Fibroblast of villous mesenchyme (primary cell): Measurements from ENCODE around the gene APBB2. TPM values are rescaled to one million over a fixed set of nuclear protein-coding genes. Genes with fewer than 3 reads are reported as not detected.
A peak's percentile ranks its signal among the peaks of the same experiment; 100 is the strongest.

Experiments used
- DNase-seq: peaks from one replicate; pipeline ENCODE4 v3.0.0-alpha.2; 2010; ENCODE audit warnings: low read depth
- H3K4me3 ChIP-seq: 2 replicates; pipeline ENCODE4 v1.5.1; 2011; ENCODE audit warnings: low read depth, mild to moderate bottlenecking, low read length
- CTCF ChIP-seq: IDR thresholded peaks from 2 replicates; pipeline ENCODE4 v1.5.1; 2012; ENCODE audit warnings: low read depth, mild to moderate bottlenecking, low read length; ENCODE audit not compliant: insufficient read depth
- total RNA-seq: library from RNA; depleted of rRNA; stranded (reverse); fragments of >200 nt; gene quantifications from 2 replicates; pipeline ENCODE4 v1.2.3, GENCODE V29; 2012

Gene APBB2
- total RNA-seq, 1 donor: 133 TPM

- DNase-seq: no peak
- TF ChIP-seq CTCF: no peak
- H3K4me3 ChIP-seq: no peak overlapping the region
Observed at GRCh38 chr4:41135801-41136200, 78.5 kb downstream of the APBB2 start.

DNA sequence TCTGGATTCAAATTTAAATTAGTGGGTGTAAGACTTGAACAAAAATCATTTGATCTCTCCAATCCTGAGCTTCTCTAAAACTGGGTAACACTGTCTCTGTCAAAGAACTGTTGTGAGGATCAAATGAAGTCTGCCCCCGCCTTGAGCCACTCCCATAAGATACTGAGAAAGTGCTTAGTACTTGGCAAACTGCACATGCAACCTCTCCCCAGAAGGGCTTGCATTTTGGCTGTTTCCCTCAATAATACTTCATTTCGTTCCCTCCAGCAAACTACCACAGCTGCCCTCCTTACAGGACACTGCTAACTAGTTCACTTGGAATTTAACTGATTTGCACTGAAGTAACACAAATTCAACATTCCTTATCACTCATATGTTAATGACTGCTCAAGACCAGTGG, 79.8 kb downstream of the APBB2 start:
- no peak for DNase-seq
- no peak overlapping the region for H3K4me3 ChIP-seq
- peak; percentile 8 for TF ChIP-seq CTCF

- H3K4me3 ChIP-seq: no peak overlapping the region
- TF ChIP-seq CTCF: no peak
- DNase-seq: no peak
Observed at GRCh38 chr4:41133454-41134018, 80.8 kb downstream of the APBB2 start.

DNA sequence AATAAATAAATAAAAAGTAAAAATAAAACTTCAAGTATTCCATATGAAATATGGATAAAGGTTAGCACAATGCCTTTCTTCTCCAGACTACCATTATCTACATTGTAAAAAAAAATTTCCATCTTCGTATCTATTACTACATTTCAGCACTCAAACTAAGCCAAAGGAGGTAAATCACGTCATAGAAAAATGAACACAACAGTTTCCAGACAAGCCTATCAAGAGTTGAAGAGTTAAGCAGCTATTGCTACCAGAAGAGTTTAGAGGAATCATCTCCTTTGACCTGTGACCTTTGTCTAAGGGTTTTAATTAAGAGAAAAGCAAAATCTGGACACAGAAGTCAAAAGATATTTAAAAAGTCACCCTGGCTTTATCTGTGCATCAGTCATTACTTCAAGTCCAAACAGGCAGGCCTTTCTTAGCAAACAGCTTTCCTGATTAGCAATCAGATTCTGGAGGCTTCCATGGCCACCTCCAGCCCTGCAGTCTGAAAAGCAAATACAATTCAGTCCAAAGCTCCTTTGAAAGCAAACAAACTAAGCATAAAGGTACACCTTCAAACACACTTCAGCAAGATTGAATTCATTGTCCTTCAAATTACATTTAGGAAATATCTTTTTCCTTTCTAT, 82.2 kb downstream of the APBB2 start:
- no peak for DNase-seq
- no peak for TF ChIP-seq CTCF
- H3K4me3 ChIP-seq: no peak overlapping the region

- TF ChIP-seq CTCF: no peak
- no peak for DNase-seq
- H3K4me3 ChIP-seq: no peak overlapping the region
Observed at GRCh38 chr4:41129936-41130440, 84.4 kb downstream of the APBB2 start.

- TF ChIP-seq CTCF: no peak
Observed at GRCh38 chr4:41129128-41129754, 85.1 kb downstream of the APBB2 start.

More at GRCh38 chr4:41129128-41129754, 85.1 kb downstream of the APBB2 start:
- no peak for DNase-seq
- H3K4me3 ChIP-seq: no peak overlapping the region
